ENCODE measurements around the gene TMEM132D.

Gene TMEM132D

GRCh38 chr12:129102233-129102632 is 801.6 kb downstream of the TMEM132D start:
- DNase-seq (ENCODE audit: low read depth in 2 of 2), result no peak

DNA sequence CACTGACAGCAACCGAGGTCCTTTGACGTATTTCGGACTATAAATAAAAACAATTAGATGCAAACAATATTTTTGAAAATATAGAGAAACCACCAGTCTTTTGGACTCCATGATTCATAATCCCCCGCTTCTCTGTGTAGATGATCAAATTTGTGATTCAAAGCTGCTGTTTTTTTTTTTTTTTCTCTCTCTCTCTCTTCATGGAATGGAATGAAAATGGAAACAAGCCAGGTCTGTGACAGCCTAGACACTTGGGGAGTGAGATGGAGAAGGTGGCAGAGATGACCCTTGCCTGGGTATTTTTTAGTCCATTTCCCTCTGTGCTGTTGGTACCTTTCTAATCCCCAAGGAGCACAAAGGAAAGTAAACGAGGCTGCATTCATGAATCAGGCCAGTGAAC is 802.0 kb downstream of the TMEM132D start:
- no peak for DNase-seq (ENCODE audit: low read depth in 2 of 2)

DNA sequence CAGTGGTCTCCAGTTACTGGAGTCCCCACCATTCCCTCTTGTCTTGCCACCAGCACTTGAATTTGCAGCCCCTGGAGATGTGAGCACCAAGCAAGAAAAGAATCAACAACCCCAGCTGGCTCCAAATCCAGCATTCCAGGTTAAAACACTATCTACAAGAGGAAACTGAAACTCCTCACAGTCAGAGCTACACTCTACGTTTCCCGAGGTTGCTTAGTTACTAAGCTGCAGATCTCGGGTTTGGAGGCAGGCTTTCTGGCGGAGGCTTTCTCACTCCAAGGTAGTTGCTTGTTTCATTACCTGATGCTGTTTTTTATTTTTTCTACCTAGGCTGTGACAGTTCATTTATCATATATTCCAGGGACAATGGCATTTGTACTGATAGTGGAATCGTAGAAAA is 802.4 kb downstream of the TMEM132D start:
- DNase-seq (ENCODE audit: low read depth in 2 of 2), result no peak

DNA sequence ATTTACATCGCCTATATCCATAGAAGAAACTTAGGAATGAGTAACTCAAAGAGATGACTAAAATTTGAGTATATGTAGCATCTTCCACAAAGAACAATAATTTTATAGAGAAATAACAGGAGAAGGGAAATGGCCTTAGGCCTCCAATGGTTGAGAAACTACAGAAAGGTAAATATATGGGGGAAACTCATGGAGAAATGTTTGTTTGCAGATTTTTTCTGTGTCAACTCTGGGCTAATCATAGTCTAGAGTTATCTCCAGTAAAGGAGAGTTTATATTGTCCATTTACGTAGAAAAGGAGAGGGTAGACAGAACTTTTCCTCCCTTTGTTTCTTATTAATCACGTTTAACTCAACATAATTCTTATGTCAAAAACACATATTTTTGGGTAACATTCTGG is 806.4 kb downstream of the TMEM132D start:
- DNase-seq (ENCODE audit: low read depth in 2 of 2), result no peak

GRCh38 chr12:129096968-129097367 is 806.9 kb downstream of the TMEM132D start:
- no peak for DNase-seq (ENCODE audit: low read depth in 2 of 2)

DNA sequence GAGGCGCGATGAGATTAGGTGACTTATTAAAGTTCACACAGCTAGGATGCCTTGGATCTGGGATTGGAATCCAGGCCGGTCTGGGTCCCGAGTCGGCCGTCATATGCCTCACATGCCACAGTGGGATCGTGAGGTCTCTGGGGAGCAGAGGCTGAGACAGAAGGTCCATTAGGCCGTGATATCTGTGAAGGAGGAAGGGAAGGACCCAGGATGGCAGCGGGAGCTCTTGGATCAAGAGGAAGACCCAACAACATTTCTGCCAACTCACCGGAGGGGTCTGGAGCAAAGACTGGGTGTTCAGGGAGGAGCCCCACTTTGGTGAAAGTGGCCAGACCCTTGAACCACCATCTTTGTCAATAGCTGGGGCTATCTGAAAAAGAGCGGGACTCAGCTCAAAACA is 807.6 kb downstream of the TMEM132D start:
- no peak for DNase-seq (ENCODE audit: low read depth in 2 of 2)

GRCh38 chr12:129089576-129089975 is 814.2 kb downstream of the TMEM132D start:
- DNase-seq (ENCODE audit: low read depth in 2 of 2), result no peak

DNA sequence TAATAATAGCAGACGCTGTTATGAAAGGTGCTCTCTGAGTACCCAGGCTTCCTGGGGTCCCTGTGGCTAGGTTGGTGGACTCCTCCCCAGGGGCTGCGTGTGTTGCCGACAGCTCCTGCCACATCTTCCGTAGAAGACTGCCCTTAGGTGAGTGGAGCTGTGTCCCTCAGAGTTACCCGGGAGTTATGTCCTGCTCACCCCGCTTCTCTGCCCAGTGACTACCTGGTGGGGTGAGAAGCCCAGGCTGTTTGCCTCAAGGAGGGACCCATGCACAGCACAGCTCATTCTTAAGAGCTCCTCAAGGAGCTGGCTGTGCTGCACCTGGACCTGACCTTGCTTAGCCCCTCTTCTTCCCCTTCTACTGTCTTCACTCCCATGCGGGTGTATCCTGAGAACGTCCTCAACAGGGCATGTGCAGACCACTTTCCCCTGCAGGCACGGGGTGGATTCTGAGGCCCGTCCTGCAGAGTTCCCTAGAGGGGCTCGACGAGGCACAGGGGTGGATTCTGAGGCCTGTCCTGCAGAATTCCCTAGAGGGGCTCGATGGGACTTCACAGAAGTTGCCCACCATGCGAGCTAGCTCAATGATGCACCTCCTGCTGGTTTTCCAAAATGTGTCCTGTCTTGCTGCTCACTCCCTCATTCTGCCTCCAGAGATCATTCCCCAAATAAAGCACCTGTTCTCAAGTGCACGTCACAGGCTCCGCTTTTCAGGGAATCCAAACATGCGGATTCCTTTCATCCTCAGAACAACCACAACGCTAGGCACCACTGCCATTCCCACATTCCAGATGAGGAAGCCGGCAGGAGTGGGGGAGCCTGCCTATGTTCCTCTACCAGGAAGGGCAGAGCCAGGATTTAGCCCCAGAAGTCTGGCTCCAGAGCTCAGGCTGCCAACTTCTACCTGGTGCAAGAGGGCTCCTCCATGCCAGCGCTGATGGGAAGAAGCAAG is 818.7 kb downstream of the TMEM132D start:
- DNase-seq (ENCODE audit: low read depth in 2 of 2), result no peak

DNA sequence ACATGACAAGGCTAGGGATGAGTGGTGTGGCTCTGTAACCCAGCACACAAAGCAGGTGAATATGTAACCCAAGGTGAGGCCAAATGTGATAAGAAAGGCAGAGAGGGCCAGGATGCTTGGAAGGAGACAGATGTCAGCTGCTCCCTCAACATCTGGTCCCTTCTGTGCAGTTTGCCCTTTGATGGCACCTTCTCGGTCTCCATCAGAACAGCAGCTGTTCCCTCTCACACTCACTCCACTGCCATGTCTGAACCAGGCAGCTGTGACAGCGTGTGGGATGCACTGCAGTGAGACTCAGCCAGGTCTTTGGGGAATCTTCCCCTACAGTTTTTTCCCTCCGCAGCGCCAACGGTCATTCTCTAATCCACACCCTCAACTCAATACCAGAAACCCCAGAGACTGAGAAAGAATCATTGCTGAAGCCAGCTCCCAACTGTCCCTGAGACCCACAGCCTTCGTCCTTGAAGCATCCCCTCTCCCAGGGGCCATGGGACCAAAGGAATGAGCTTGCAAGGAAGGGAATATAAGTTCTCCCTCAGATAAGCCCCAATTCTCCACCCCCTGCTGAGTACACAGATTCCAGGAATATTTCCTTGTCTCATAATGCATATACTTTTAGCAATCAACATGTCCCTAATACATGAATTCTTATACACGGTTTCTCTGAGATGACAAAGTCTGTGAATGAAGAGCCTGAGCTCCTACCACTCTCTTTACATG is 820.5 kb downstream of the TMEM132D start:
- no peak for DNase-seq (ENCODE audit: low read depth in 2 of 2)

GRCh38 chr12:129082441-129082840 is 821.4 kb downstream of the TMEM132D start:
- DNase-seq (ENCODE audit: low read depth in 2 of 2), result no peak

DNA sequence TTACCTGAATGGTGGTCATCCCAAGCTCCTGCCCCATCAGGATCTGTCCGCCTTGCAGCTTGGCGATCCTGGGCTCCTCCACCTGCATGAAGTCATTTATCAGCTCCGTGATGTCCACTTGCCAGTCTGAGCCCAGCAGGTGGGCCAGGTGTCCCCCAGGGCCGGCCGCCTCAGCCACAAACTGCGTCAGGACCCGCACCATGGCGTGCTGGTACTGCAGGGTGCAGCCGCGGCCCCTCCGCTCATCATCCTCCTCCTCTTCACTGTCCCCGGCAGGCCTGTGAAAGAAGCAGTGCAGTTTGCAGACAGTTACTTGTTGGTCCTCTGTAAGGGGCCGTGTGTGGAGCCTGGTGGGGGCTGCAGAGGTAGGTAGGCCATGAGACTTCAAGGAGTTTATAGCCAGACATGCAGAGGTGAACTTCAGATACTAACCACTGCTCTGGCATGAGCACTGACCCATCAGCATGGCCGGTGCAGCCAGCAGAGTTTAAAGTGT is 822.0 kb downstream of the TMEM132D start:
- no peak for DNase-seq (ENCODE audit: low read depth in 2 of 2)

- DNase-seq (ENCODE audit: low read depth in 2 of 2), result no peak
Measured at GRCh38 chr12:129080821-129081220, 823.0 kb downstream of the TMEM132D start.

DNA sequence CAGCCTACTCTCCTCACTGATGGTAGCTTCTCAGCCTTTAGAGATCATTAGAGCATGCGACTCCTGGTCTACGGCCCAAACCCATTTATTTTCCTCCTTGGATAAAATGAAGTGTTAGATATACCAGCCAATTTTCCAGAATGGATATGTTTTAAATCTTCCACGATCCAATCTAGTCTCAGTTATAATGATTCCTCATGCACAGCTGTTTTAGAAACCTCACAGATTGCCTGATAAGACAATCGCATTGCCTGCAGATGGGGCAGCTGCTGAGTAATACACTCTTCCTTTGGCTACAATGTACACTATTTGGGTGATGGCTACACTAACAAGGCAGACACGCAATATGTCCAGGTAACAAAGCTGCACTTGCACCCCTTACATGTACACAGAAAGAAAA is 823.4 kb downstream of the TMEM132D start:
- DNase-seq (ENCODE audit: low read depth in 2 of 2), result no peak

DNA sequence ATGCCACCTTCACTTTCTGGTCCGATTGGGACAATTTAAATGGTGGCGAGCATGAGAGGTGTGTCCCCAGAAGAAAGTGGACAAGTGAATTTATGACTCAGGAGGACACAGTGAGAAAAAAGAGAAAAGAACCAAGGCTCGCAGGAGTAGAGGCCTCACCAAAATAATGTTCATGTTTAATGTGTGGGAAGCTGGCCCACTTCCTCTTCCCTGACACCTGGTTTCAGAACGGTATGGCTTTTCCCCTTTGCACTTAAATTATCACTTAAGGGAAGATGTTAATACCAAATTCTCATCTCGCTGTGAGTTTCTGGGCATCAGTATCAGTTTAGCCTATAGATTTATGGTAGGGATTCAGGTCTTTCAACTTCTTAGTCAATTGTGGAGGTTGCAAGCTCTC is 824.1 kb downstream of the TMEM132D start:
- no peak for DNase-seq (ENCODE audit: low read depth in 2 of 2)

GRCh38 chr12:129076441-129077320 is 827.1 kb downstream of the TMEM132D start:
- no peak for DNase-seq (ENCODE audit: low read depth in 2 of 2)

DNA sequence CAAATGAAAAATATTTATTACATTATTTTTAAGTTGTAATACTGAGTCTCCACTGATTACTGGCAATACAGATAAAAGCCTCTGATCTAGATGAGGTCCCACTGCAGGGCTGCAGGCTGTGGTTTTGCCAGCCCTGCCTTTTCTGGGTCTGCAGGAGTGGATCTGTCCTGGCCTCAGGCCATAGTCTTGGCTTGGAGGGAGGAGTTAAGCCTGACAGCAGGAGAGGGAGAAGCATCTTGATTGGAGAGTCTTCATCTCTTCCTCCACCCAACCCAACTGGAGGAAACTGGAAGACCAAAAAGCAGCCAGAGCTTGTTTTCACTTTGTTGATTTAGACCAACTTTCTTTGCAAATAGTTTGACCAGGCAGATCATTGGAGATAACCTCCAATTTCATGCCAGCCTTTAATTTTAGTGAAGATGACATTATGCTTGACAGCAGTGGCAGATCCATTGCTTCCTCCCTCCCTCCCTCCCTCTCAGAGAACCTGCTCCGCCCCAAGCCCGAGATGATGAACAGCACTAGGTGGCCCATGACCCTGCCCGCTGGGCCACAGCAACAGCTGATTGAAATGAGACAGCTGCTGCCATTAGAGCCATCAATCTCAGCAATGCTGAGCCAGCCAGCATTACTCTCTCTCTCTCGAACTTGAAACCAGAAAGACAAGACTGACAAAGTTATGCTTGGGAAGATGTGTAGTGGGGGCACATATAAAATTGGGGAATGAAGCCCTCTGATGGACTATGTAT is 828.2 kb downstream of the TMEM132D start:
- DNase-seq (ENCODE audit: low read depth in 2 of 2), result no peak

GRCh38 chr12:129074379-129074778 is 829.4 kb downstream of the TMEM132D start:
- no peak for DNase-seq (ENCODE audit: low read depth in 2 of 2)

DNA sequence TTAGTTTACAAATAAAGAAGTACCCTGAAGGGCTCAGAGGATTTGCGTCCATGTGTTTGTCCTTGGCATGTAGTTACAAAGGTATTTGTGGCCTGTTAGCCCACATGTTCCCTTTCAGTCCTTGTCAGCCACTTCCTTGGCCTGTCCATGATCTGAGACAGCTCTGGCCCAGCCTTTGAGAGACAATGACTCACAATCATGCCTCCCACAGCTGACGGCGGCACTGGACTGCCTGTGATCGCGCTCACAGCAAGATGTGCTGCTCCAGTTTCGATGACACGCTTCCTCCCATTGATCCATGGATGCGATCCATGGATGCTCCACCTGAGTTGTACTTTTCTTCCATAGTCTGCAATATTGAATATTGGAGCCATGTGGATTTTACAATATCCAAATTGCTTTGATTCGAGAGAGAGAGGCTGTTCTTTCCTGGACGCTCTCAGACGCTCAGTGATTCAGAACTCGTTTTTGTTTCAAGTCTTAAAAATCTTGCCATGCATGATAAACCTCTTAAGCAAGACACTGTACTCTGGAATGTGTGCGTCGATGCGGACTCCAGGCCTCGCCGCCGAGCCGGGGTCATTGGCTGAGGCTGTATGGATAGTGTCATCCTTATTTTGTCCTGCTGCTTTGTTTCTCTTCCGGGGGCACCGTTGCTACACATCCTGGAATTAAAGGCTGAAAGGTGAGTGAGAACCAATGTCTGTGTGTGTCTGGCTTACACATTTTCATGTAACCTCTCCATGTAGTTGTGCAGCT is 830.5 kb downstream of the TMEM132D start:
- no peak for DNase-seq (ENCODE audit: low read depth in 2 of 2)

GRCh38 chr12:129071362-129071761 is 832.5 kb downstream of the TMEM132D start:
- DNase-seq (ENCODE audit: low read depth in 2 of 2), result no peak

- no peak for DNase-seq (ENCODE audit: low read depth in 2 of 2)
Measured at GRCh38 chr12:129069886-129070285, 833.9 kb downstream of the TMEM132D start.
